Body of pancreas (tissue), 4 donors: ENCODE results near the gene NFKBIB. TPM values are rescaled to one million over a fixed set of nuclear protein-coding genes. Genes with fewer than 3 reads are reported as not detected.
"Not testable (repeated sequence)": the region's sequence is repeated elsewhere in the genome, so short reads cannot be mapped to it uniquely, and the experiment has no call there.

Experiments used
- ATAC-seq: fragments of 150-250 bp; one replicate; pipeline ENCODE4 v1.9.1; 2016
- DNase-seq, 4 donors: peaks; one replicate each; pipeline ENCODE4 v3.0.0-alpha.2; 2019
- H3K27ac ChIP-seq, 4 donors: fragments of 200-600 bp; sonication (generic); 1 replicate in 3 of 4; 2 replicates in 1 of 4; pipeline versions ENCODE4 v1.5.1 to v1.6.1; 2016 to 2019; ENCODE audit warnings: mild to moderate bottlenecking in 1 of 4, mixed read lengths in 1 of 4, moderate library complexity in 1 of 4
- H3K27me3 ChIP-seq, 2 donors: fragments of 200-600 bp; sonication (generic); one replicate each; pipeline ENCODE4 v1.6.0; 2016; ENCODE audit warnings: mild to moderate bottlenecking in 1 of 2
- H3K36me3 ChIP-seq, 2 donors: fragments of 200-600 bp; sonication (generic); replicated peaks in 1 of 2; 2 replicates each; pipeline ENCODE4 v1.5.1; 2016; ENCODE audit warnings: low read depth in 2 of 2; ENCODE audit not compliant: insufficient read depth in 1 of 2
- H3K4me1 ChIP-seq: fragments of 200-600 bp; sonication (generic); one replicate; pipeline ENCODE4 v1.6.0; 2016
- H3K4me3 ChIP-seq, 2 donors: fragments of 200-600 bp; sonication (generic); 1 replicate in 1 of 2; 2 replicates in 1 of 2; pipeline ENCODE4 v1.5.1; 2016 to 2019
- H3K9me3 ChIP-seq, 3 donors: fragments of 200-600 bp; sonication (generic); 1 replicate in 2 of 3; 2 replicates in 1 of 3; pipeline ENCODE4 v1.5.1; 2016
- POLR2A ChIP-seq, 3 donors: fragments of 450-650 bp; IDR thresholded peaks; one replicate each; pipeline ENCODE4 v1.6.1; 2016; ENCODE audit warnings: antibody characterized with exemption in 3 of 3, mild to moderate bottlenecking in 2 of 3
- WGBS, 2 donors: methylation state at CpG; one replicate each; pipeline ENCODE4 v1.1.5; 2017; 5-methylcytosine and 5-hydroxymethylcytosine counted together
- intact Hi-C: fragments of 100-400 bp; cut with DNase I; formaldehyde crosslinking; loops from one replicate; pipeline ENCODE4 v1.15.1; 2023
- total RNA-seq, 2 donors: library from RNA; depleted of rRNA; stranded (reverse); fragments of >200 nt; gene quantifications; one replicate each; pipeline ENCODE4 v1.1.0, GENCODE V29; 2016
- TF ChIP-seq, protein P1 (sequence below), 7 experiments: fragments of 450-650 bp in 4 of 7; fragments of 200-600 bp in 3 of 7; sonication (generic) in 3 of 7; IDR thresholded peaks; one replicate each; pipeline ENCODE4 v1.5.1; 2016 to 2019; ENCODE audit warnings: antibody characterized with exemption in 7 of 7

Gene NFKBIB
- total RNA-seq, 2 donors from 2014 or later, result 7.8 to 28.3 TPM

DNA sequence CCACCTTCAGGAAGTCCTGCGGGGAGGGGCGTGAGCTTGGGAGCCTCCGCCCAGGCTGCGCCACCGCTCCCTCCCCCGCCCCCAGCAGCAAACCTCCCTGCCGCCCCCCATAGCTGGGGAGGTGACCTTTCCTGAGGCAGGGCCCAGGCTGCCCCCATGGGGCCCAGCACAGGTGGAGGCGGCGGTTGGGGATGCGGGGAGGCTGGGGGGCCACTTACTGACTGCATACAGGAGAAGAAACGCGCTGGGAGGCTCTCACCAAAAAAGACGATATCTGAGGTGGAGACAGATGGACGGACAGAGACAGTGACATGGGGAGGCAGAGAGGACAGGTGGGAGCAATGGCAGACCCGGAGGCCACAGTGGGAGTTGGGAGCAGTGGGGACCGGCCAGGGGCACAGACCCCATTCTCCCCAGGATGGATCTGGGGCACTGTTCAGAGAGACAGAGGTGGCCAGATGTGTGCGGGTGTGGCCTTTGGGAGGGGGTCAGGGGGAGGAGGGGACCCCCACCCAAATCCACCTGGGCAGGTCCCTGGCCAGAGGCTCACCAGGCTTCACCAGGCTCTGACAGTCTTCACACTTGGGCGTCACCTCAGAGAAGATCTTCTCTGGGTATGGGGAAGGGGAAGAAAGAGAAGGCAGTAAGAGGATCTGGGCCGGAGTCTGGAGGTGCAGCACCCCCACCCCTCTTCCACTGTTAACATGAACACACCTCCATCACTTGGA is 18.7 kb upstream of the NFKBIB start:
- intact Hi-C loops, result no loop called here
- Histone ChIP-seq H3K4me1 (peaks cover 3% of the 10 kb centered on the region), H3K27me3 (no peaks in the 10 kb centered on the region), H3K27ac (no peak overlapping the region), H3K4me3 (no peak overlapping the region), H3K9me3 (no peaks in the 10 kb centered on the region), H3K36me3 (peaks cover 2 to 8% of the 10 kb centered on the region in 2 donors)
- ATAC-seq (no peak), DNase-seq (no peak)
- no peak for TF ChIP-seq POLR2A (IDR thresholded peaks at IDR 0.05)
- TF ChIP-seq, protein P1, sequence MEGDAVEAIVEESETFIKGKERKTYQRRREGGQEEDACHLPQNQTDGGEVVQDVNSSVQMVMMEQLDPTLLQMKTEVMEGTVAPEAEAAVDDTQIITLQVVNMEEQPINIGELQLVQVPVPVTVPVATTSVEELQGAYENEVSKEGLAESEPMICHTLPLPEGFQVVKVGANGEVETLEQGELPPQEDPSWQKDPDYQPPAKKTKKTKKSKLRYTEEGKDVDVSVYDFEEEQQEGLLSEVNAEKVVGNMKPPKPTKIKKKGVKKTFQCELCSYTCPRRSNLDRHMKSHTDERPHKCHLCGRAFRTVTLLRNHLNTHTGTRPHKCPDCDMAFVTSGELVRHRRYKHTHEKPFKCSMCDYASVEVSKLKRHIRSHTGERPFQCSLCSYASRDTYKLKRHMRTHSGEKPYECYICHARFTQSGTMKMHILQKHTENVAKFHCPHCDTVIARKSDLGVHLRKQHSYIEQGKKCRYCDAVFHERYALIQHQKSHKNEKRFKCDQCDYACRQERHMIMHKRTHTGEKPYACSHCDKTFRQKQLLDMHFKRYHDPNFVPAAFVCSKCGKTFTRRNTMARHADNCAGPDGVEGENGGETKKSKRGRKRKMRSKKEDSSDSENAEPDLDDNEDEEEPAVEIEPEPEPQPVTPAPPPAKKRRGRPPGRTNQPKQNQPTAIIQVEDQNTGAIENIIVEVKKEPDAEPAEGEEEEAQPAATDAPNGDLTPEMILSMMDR (IDR thresholded peaks at IDR 0.05), result no peak
- 90 to 93% methylated on average over 12 to 18 of the region's 19 CpGs for WGBS, 2 donors

DNA sequence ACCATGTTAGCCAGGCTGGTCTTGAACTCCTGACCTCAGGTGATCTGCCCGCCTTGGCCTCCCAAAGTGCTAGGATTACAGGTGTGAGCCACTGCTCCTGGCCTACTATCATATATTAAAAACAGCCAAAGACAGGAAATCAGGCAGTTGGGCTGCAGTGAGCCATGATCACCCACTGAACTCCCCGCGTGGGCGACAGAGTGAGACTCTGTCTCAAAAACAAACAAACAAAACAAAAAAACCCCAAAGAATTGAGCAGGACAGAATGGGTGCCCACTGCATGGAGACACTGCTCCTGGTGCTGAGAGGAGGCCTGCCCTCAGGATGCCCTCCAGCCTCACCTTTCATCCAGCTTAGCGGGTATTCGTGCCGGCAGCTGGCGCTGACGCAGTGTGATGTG is 16.5 kb upstream of the NFKBIB start:
- no peak overlapping the region for H3K4me3 ChIP-seq
- H3K36me3 ChIP-seq, result peaks cover 2 to 8% of the 10 kb centered on the region in 2 donors
- DNase-seq (no peak), ATAC-seq (no peak)
- H3K9me3 ChIP-seq, result no peaks in the 10 kb centered on the region
- 93 to 97% methylated on average over 9 of the region's 9 CpGs for WGBS, 2 donors
- H3K27ac ChIP-seq, result no peak overlapping the region
- intact Hi-C loops, result no loop called here
- no peaks in the 10 kb centered on the region for H3K27me3 ChIP-seq
- H3K4me1 ChIP-seq, result peaks cover 10% of the 10 kb centered on the region
- TF ChIP-seq POLR2A (IDR thresholded peaks at IDR 0.05), result no peak
- TF ChIP-seq, protein P1 (IDR thresholded peaks at IDR 0.05), result no peak

DNA sequence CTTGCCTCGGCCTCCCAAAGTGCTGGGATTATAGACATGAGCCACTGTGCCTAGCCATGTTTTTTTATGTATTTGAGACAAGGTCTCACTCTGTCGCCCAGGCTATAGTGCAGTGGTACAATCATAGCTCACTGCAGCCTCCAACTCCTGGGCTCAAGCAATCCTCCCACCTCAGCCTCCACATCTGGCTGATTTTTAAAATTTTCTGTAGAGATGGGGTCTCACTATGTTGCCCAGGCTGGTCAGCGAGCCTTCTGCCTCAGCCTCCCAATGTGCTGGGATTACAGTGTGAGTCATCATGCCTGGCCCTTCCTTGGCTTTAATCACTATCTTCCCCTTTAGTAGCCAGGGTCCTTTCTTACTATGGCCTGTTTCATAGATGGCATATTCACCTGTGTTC is 15.1 kb upstream of the NFKBIB start:
- H3K4me3 ChIP-seq, ATAC-seq, H3K27ac ChIP-seq, DNase-seq, H3K36me3 ChIP-seq, intact Hi-C loops, H3K9me3 ChIP-seq, H3K4me1 ChIP-seq, H3K27me3 ChIP-seq: not testable (repeated sequence)
- WGBS, 2 donors, result 95 to 97% methylated on average over 3 of the region's 3 CpGs

DNA sequence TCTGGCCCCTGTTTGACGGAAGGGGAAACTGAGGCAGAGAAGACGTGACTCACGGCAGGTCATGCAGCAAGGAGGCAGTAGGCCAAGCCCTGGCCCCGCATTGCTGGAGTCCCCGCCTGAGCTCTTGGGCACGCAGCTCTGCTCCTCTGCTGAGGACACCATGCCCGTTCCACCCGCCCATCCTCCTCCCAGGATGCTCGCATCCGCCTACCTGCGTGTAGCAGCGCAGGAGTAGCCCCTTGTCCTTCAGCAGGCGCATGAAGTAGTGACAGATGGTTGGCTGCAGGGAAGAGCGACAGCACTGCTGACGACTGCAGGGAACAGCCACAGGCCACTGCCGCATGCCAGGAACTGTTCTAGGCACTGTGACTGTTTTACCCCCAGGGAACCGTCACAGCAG is 10.9 kb upstream of the NFKBIB start:
- no peaks in the 10 kb centered on the region for H3K9me3 ChIP-seq
- intact Hi-C loops, result no loop called here
- peaks cover 0 to 10% of the 10 kb centered on the region in 2 donors for H3K36me3 ChIP-seq
- 91 to 92% methylated on average over 15 to 16 of the region's 17 CpGs for WGBS, 2 donors
- H3K4me3 ChIP-seq, result no peak overlapping the region
- TF ChIP-seq, protein P1 (IDR thresholded peaks at IDR 0.05), result no peak
- TF ChIP-seq POLR2A (IDR thresholded peaks at IDR 0.05), result no peak
- ATAC-seq, result no peak
- no peaks in the 10 kb centered on the region for H3K27me3 ChIP-seq
- no peak for DNase-seq
- no peak overlapping the region for H3K27ac ChIP-seq
- peaks cover 10% of the 10 kb centered on the region for H3K4me1 ChIP-seq

DNA sequence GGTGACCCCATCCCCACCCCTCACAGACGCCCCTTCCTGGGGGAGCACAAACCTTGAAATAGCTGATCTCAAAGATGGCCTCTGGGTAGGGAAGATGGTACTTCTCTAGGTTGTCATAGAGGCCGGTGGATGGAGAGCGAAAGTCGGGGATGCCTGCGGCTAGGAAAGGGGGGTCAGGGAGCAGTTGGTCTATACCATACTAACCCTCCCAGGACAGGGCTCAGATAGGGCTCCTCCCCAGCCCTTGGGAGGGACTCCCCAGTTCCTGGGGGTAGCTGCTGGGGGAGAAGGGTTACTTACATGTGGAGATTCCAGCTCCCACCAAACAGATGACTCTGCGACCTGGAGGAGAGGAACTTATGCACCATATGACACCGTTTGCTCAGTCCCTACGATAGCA is 10.0 kb upstream of the NFKBIB start:
- Histone ChIP-seq H3K4me3 (no peak overlapping the region), H3K9me3 (no peaks in the 10 kb centered on the region), H3K4me1 (peaks cover 10% of the 10 kb centered on the region), H3K27me3 (no peaks in the 10 kb centered on the region), H3K27ac (no peak overlapping the region), H3K36me3 (peaks cover 0 to 10% of the 10 kb centered on the region in 2 donors)
- intact Hi-C loops, result no loop called here
- DNase-seq (no peak), ATAC-seq (no peak)
- no peak for TF ChIP-seq POLR2A (IDR thresholded peaks at IDR 0.05)
- TF ChIP-seq, protein P1 (IDR thresholded peaks at IDR 0.05), result no peak
- 89 to 94% methylated on average over 5 to 8 of the region's 8 CpGs for WGBS, 2 donors
